ENCODE measurements around the gene NFIX.
A peak's percentile ranks its signal among the peaks of the same experiment; 100 is the strongest.

DNA sequence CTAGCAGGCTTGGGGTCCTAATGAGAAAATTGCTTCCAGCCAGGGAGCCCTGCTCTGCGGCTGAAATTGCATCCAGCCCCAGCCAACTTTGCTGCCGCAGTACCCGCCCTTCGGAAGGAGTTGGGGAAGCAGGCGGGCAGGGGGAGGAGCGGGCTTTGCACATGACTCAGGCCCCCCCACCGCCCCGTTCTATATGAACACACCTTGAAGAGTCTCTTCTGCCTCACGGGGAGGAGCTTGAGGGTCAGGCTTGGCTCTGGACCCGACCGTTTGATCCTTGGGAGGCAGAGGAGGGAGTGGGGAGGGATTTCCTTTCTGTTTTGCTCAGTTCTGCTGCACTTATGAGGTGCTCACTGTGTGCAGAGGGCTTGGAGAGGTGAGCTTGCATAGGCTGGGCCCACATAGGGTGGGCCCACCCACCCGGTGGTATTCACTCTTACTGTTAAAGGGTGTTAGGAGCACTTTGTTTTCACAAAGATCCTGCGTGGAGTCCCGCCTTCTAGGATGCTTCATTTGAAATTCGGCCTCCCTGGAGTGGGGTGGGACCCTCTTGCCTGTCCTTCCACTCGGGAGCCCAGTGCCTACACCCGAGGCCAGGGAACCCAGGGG lies 60.9 kb downstream of the NFIX start:
- TF ChIP-seq, protein P1, sequence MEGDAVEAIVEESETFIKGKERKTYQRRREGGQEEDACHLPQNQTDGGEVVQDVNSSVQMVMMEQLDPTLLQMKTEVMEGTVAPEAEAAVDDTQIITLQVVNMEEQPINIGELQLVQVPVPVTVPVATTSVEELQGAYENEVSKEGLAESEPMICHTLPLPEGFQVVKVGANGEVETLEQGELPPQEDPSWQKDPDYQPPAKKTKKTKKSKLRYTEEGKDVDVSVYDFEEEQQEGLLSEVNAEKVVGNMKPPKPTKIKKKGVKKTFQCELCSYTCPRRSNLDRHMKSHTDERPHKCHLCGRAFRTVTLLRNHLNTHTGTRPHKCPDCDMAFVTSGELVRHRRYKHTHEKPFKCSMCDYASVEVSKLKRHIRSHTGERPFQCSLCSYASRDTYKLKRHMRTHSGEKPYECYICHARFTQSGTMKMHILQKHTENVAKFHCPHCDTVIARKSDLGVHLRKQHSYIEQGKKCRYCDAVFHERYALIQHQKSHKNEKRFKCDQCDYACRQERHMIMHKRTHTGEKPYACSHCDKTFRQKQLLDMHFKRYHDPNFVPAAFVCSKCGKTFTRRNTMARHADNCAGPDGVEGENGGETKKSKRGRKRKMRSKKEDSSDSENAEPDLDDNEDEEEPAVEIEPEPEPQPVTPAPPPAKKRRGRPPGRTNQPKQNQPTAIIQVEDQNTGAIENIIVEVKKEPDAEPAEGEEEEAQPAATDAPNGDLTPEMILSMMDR (IDR thresholded peaks at IDR 0.05) = no peak
- no peak for TF ChIP-seq POLR2A (IDR thresholded peaks at IDR 0.05)
- TF ChIP-seq EP300 (IDR thresholded peaks at IDR 0.05) = peak in 1 of 2 donors; percentile 10

All from tibial nerve (tissue), 4 donors.